Measurements from ENCODE around the gene KRT79.

DNA sequence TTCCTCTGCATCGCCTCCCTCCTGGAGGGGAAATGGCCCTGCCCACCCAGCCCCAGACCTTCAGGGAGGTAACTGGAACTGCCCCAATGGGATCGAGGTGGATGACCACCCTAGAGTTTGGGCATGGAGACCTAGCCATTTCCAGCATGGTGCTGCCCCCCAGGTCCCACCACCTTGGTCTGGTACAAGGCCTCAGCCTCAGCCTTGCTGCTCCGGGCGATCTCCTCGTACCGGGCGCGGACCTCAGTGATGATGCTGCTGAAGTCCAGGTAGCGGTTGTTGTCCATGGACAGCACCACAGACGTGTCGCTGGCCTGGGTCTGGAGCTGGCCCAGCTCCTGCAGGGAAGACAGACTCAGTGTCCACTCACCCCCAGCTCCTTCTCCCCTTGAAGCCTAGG, 10.3 kb upstream of the KRT79 start:
- TF ChIP-seq, protein P1, sequence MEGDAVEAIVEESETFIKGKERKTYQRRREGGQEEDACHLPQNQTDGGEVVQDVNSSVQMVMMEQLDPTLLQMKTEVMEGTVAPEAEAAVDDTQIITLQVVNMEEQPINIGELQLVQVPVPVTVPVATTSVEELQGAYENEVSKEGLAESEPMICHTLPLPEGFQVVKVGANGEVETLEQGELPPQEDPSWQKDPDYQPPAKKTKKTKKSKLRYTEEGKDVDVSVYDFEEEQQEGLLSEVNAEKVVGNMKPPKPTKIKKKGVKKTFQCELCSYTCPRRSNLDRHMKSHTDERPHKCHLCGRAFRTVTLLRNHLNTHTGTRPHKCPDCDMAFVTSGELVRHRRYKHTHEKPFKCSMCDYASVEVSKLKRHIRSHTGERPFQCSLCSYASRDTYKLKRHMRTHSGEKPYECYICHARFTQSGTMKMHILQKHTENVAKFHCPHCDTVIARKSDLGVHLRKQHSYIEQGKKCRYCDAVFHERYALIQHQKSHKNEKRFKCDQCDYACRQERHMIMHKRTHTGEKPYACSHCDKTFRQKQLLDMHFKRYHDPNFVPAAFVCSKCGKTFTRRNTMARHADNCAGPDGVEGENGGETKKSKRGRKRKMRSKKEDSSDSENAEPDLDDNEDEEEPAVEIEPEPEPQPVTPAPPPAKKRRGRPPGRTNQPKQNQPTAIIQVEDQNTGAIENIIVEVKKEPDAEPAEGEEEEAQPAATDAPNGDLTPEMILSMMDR (IDR thresholded peaks at IDR 0.05) = no peak
- TF ChIP-seq GABPA (IDR thresholded peaks at IDR 0.05; ENCODE audit: low read depth) (no peak), TAF1 (IDR thresholded peaks at IDR 0.05; ENCODE audit: borderline replicate concordance, low read depth, low read length) (no peak), RFX5 (IDR thresholded peaks at IDR 0.05; ENCODE audit: low read length) (no peak), YY1 (IDR thresholded peaks at IDR 0.05; ENCODE audit: low read depth) (no peak), FOXJ3 (CRISPR knock-in tag; IDR thresholded peaks at IDR 0.05) (no peak), RCOR1 (IDR thresholded peaks at IDR 0.05; ENCODE audit: low read length) (no peak), ELF1 (IDR thresholded peaks at IDR 0.05) (no peak), GATA2 (CRISPR knock-in tag; IDR thresholded peaks at IDR 0.05) (no peak), SIN3A (IDR thresholded peaks at IDR 0.05; ENCODE audit: borderline replicate concordance, low read depth, low read length) (no peak)
- TF ChIP-seq, protein P2, sequence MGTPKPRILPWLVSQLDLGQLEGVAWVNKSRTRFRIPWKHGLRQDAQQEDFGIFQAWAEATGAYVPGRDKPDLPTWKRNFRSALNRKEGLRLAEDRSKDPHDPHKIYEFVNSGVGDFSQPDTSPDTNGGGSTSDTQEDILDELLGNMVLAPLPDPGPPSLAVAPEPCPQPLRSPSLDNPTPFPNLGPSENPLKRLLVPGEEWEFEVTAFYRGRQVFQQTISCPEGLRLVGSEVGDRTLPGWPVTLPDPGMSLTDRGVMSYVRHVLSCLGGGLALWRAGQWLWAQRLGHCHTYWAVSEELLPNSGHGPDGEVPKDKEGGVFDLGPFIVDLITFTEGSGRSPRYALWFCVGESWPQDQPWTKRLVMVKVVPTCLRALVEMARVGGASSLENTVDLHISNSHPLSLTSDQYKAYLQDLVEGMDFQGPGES (IDR thresholded peaks at IDR 0.05; ENCODE audit: low read depth, low read length) = no peak
- TF ChIP-seq, protein P3, sequence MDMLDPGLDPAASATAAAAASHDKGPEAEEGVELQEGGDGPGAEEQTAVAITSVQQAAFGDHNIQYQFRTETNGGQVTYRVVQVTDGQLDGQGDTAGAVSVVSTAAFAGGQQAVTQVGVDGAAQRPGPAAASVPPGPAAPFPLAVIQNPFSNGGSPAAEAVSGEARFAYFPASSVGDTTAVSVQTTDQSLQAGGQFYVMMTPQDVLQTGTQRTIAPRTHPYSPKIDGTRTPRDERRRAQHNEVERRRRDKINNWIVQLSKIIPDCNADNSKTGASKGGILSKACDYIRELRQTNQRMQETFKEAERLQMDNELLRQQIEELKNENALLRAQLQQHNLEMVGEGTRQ (IDR thresholded peaks at IDR 0.05; ENCODE audit: borderline replicate concordance, low read depth, low read length) = no peak
- TF ChIP-seq, protein P4, sequence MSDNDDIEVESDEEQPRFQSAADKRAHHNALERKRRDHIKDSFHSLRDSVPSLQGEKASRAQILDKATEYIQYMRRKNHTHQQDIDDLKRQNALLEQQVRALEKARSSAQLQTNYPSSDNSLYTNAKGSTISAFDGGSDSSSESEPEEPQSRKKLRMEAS (IDR thresholded peaks at IDR 0.05; ENCODE audit: low read depth) = no peak

Data from SK-N-SH (cell line).